Testis (tissue), 2 donors: ENCODE measurements around the gene RSBN1L.

Source experiments
- CTCF ChIP-seq, 3 experiments: fragments of 450-650 bp in 2 of 3; fragments of 200-600 bp in 1 of 3; sonication (generic) in 1 of 3; IDR thresholded peaks; one replicate each; pipeline ENCODE4 v1.5.1; 2016 to 2019; ENCODE audit warnings: antibody characterized with exemption in 3 of 3, mild to moderate bottlenecking in 2 of 3, moderate library complexity in 1 of 3
- POLR2A ChIP-seq: fragments of 450-650 bp; IDR thresholded peaks from one replicate; pipeline ENCODE4 v1.6.1; 2017; ENCODE audit warnings: antibody characterized with exemption, mild to moderate bottlenecking, moderate library complexity

GRCh38 chr7:77752016-77752415 is 55.8 kb downstream of the RSBN1L start:
- TF ChIP-seq CTCF (IDR thresholded peaks at IDR 0.05) = no peak
- TF ChIP-seq POLR2A = no peak
